Thyroid gland (tissue), 4 donors: ENCODE results near the gene PSMB11.

Experiments used
- POLR2A ChIP-seq, 2 donors: fragments of 450-650 bp; IDR thresholded peaks; one replicate each; pipeline ENCODE4 v1.6.1; 2017; ENCODE audit warnings: antibody characterized with exemption in 2 of 2, mild to moderate bottlenecking in 2 of 2, moderate library complexity in 1 of 2
- TF ChIP-seq, protein P1 (sequence below), 6 experiments: fragments of 200-600 bp in 3 of 6; fragments of 450-650 bp in 3 of 6; sonication (generic) in 3 of 6; IDR thresholded peaks; one replicate each; pipeline ENCODE4 v1.5.1; 2016 to 2019; ENCODE audit warnings: antibody characterized with exemption in 6 of 6, mild to moderate bottlenecking in 2 of 6, inconsistent platforms in 1 of 6, moderate library complexity in 1 of 6

DNA sequence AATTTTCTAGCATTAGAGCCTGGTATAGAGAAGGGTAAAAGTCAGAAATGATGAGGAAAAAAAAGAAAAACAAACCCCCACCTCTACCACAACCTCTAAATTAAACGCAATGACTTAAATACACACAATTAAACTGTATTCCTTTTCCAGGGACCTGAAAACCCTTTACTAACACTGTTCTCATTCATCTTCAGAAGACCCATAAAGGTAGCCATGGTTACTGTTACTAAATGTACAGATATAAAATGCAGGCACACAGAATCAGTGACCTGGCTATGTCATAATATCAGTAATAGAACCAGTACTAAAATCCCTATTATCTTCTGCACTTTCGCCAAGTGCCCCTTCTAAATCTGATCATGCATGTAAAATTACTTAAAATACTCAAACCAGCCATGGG lies 51.5 kb downstream of the PSMB11 start:
- TF ChIP-seq, protein P1, sequence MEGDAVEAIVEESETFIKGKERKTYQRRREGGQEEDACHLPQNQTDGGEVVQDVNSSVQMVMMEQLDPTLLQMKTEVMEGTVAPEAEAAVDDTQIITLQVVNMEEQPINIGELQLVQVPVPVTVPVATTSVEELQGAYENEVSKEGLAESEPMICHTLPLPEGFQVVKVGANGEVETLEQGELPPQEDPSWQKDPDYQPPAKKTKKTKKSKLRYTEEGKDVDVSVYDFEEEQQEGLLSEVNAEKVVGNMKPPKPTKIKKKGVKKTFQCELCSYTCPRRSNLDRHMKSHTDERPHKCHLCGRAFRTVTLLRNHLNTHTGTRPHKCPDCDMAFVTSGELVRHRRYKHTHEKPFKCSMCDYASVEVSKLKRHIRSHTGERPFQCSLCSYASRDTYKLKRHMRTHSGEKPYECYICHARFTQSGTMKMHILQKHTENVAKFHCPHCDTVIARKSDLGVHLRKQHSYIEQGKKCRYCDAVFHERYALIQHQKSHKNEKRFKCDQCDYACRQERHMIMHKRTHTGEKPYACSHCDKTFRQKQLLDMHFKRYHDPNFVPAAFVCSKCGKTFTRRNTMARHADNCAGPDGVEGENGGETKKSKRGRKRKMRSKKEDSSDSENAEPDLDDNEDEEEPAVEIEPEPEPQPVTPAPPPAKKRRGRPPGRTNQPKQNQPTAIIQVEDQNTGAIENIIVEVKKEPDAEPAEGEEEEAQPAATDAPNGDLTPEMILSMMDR (IDR thresholded peaks at IDR 0.05) = no peak
- TF ChIP-seq POLR2A (IDR thresholded peaks at IDR 0.05) = no peak
